ENCODE results near the gene DTYMK.

DTYMK gene

GRCh38 chr2:241655516-241656189 is 31.0 kb downstream of the DTYMK start:
- H3K36me3 ChIP-seq (ENCODE audit: control insufficient read depth, insufficient read depth, low read length, severe bottlenecking) = peaks cover 85% of the 10 kb centered on the region
- H3K4me1 ChIP-seq (ENCODE audit: control insufficient read depth, insufficient read depth, low read length) = no peaks in the 10 kb centered on the region
- no peak for DNase-seq (ENCODE audit: low read depth)

GRCh38 chr2:241654551-241654950 is 32.1 kb downstream of the DTYMK start:
- peaks cover 77% of the 10 kb centered on the region for H3K36me3 ChIP-seq (ENCODE audit: control insufficient read depth, insufficient read depth, low read length, severe bottlenecking)
- no peak overlapping the region for H3K9ac ChIP-seq (ENCODE audit: low read length)
- no peaks in the 10 kb centered on the region for H3K27me3 ChIP-seq (replicated peaks; ENCODE audit: control insufficient read depth, insufficient read depth, low read length)
- peaks cover under 1% of the 10 kb centered on the region for H3K4me1 ChIP-seq (ENCODE audit: control insufficient read depth, insufficient read depth, low read length)
- no peak for DNase-seq (ENCODE audit: low read depth)
- H3K9me3 ChIP-seq (ENCODE audit: control insufficient read depth, low read length) = no peaks in the 10 kb centered on the region
- no peak overlapping the region for H3K4me3 ChIP-seq (ENCODE audit: low read length)

More at GRCh38 chr2:241655516-241656189, 31.0 kb downstream of the DTYMK start:
- Histone ChIP-seq H3K9me3 (ENCODE audit: control insufficient read depth, low read length) (no peaks in the 10 kb centered on the region), H3K9ac (ENCODE audit: low read length) (no peak overlapping the region), H3K27me3 (replicated peaks; ENCODE audit: control insufficient read depth, insufficient read depth, low read length) (no peaks in the 10 kb centered on the region), H3K4me3 (ENCODE audit: low read length) (no peak overlapping the region)

DNA sequence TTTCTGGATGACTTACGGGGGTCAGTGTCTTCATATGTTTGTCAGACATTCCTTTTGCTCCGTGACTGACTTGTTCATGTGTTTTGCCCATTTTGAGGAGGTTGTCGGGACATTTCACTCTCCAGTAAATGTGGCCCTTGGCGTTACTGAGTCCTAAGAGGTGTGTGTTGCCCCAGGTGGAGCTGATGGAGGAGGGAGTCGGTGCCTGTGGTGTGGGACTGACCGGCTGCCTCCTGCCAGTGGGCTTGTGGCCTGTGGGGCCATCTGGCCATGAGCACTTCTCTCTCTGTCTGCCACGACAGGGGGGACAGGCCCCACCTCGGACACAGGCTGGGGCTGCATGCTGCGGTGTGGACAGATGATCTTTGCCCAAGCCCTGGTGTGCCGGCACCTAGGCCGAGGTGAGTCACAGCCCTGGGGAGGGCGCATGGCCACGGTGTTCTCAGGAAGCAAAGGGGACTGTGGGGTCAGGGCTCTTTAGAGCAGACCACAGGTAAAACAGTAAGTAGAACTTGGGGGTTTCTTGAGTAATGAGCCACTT is 33.3 kb downstream of the DTYMK start:
- Histone ChIP-seq H3K4me3 (ENCODE audit: low read length) (no peak overlapping the region), H3K27me3 (replicated peaks; ENCODE audit: control insufficient read depth, insufficient read depth, low read length) (no peaks in the 10 kb centered on the region), H3K9me3 (ENCODE audit: control insufficient read depth, low read length) (no peaks in the 10 kb centered on the region), H3K9ac (ENCODE audit: low read length) (no peak overlapping the region), H3K36me3 (ENCODE audit: control insufficient read depth, insufficient read depth, low read length, severe bottlenecking) (peaks cover 67% of the 10 kb centered on the region), H3K4me1 (ENCODE audit: control insufficient read depth, insufficient read depth, low read length) (peaks cover 10% of the 10 kb centered on the region)
- DNase-seq (ENCODE audit: low read depth) = no peak

- H3K36me3 ChIP-seq (ENCODE audit: control insufficient read depth, insufficient read depth, low read length, severe bottlenecking) = peaks cover 64% of the 10 kb centered on the region
- H3K9ac ChIP-seq (ENCODE audit: low read length) = no peak overlapping the region
- H3K4me3 ChIP-seq (ENCODE audit: low read length) = no peak overlapping the region
Measured at GRCh38 chr2:241652722-241653121, 33.9 kb downstream of the DTYMK start.

GRCh38 chr2:241652142-241652541 is 34.5 kb downstream of the DTYMK start:
- Histone ChIP-seq H3K27me3 (replicated peaks; ENCODE audit: control insufficient read depth, insufficient read depth, low read length) (no peaks in the 10 kb centered on the region), H3K9ac (ENCODE audit: low read length) (no peak overlapping the region), H3K36me3 (ENCODE audit: control insufficient read depth, insufficient read depth, low read length, severe bottlenecking) (peaks cover 58% of the 10 kb centered on the region), H3K9me3 (ENCODE audit: control insufficient read depth, low read length) (no peaks in the 10 kb centered on the region), H3K4me3 (ENCODE audit: low read length) (no peak overlapping the region), H3K4me1 (ENCODE audit: control insufficient read depth, insufficient read depth, low read length) (peaks cover 11% of the 10 kb centered on the region)
- DNase-seq (ENCODE audit: low read depth) = no peak

More at GRCh38 chr2:241652722-241653121, 33.9 kb downstream of the DTYMK start:
- H3K4me1 ChIP-seq (ENCODE audit: control insufficient read depth, insufficient read depth, low read length) = peaks cover 10% of the 10 kb centered on the region
- no peaks in the 10 kb centered on the region for H3K9me3 ChIP-seq (ENCODE audit: control insufficient read depth, low read length)
- DNase-seq (ENCODE audit: low read depth) = no peak
- H3K27me3 ChIP-seq (replicated peaks; ENCODE audit: control insufficient read depth, insufficient read depth, low read length) = no peaks in the 10 kb centered on the region

- peaks cover 23% of the 10 kb centered on the region for H3K4me1 ChIP-seq (ENCODE audit: control insufficient read depth, insufficient read depth, low read length)
- H3K4me3 ChIP-seq (ENCODE audit: low read length) = no peak overlapping the region
- H3K36me3 ChIP-seq (ENCODE audit: control insufficient read depth, insufficient read depth, low read length, severe bottlenecking) = peaks cover 42% of the 10 kb centered on the region
- no peaks in the 10 kb centered on the region for H3K27me3 ChIP-seq (replicated peaks; ENCODE audit: control insufficient read depth, insufficient read depth, low read length)
- no peak for DNase-seq (ENCODE audit: low read depth)
- H3K9me3 ChIP-seq (ENCODE audit: control insufficient read depth, low read length) = no peaks in the 10 kb centered on the region
- H3K9ac ChIP-seq (ENCODE audit: low read length) = no peak overlapping the region
Measured at GRCh38 chr2:241649927-241650326, 36.7 kb downstream of the DTYMK start.

DNA sequence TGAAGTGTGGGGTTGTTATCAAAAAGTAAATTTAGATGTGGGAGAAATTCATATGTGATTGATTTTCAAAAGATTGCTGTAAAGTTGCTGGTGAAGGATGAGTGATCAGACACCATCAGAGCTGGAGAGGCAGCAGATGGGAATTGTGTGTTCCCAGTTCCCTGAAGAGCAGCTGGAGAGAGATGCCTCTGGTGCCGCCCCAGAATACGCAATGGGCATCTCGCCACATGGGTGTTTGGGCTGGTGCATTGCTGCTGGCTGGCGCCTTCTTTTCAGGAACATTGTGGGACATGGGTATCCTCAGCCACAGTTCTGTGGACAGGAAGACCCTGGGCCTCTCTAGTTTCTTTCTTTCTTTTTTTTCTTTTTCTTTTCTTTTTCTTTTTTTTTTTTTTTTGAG is 37.2 kb downstream of the DTYMK start:
- no peak overlapping the region for H3K4me3 ChIP-seq (ENCODE audit: low read length)
- no peaks in the 10 kb centered on the region for H3K9me3 ChIP-seq (ENCODE audit: control insufficient read depth, low read length)
- DNase-seq (ENCODE audit: low read depth) = no peak
- H3K9ac ChIP-seq (ENCODE audit: low read length) = no peak overlapping the region
- H3K36me3 ChIP-seq (ENCODE audit: control insufficient read depth, insufficient read depth, low read length, severe bottlenecking) = peaks cover 37% of the 10 kb centered on the region
- H3K4me1 ChIP-seq (ENCODE audit: control insufficient read depth, insufficient read depth, low read length) = peaks cover 23% of the 10 kb centered on the region
- H3K27me3 ChIP-seq (replicated peaks; ENCODE audit: control insufficient read depth, insufficient read depth, low read length) = no peaks in the 10 kb centered on the region

- H3K36me3 ChIP-seq (ENCODE audit: control insufficient read depth, insufficient read depth, low read length, severe bottlenecking) = peaks cover 31% of the 10 kb centered on the region
- H3K4me3 ChIP-seq (ENCODE audit: low read length) = no peak overlapping the region
- no peaks in the 10 kb centered on the region for H3K9me3 ChIP-seq (ENCODE audit: control insufficient read depth, low read length)
- no peaks in the 10 kb centered on the region for H3K27me3 ChIP-seq (replicated peaks; ENCODE audit: control insufficient read depth, insufficient read depth, low read length)
- DNase-seq (ENCODE audit: low read depth) = no peak
- H3K9ac ChIP-seq (ENCODE audit: low read length) = no peak overlapping the region
- H3K4me1 ChIP-seq (ENCODE audit: control insufficient read depth, insufficient read depth, low read length) = peaks cover 25% of the 10 kb centered on the region
Measured at GRCh38 chr2:241648453-241648852, 38.2 kb downstream of the DTYMK start.

DNA sequence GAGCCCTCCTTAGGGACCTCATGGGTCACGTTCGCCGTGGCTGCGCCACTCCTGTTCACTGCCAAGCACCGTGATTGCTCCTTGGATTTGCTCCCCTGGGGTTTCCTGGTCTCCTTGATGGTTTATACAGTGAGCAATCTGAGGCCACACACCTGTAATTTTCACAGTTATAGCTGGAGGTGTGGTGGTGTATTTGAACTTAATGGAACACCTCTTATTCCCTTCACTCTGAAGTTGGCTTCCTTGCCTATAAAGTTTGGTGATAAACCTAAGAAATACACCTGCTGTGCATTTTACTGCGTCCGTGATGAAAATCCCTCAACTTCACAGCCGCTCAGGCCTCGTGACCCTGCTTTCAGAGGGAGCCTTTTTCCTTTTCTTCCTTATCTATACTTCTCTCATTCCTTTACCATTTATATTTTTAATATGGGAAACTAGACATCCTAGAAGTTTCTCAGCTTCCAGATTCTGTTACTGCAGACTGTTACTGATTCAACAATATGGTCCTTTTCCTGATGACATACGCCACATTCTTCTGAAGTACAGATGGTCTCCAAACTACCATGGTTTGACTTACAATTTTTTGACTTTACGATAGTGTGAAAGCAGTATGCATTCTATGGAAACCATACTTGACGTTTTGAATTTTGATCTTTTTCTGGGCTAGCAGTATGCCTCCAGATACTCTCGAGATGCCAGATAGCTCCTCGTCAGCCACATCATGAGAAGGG is 40.5 kb downstream of the DTYMK start:
- Histone ChIP-seq H3K9me3 (ENCODE audit: control insufficient read depth, low read length) (no peaks in the 10 kb centered on the region), H3K27me3 (replicated peaks; ENCODE audit: control insufficient read depth, insufficient read depth, low read length) (no peaks in the 10 kb centered on the region), H3K9ac (ENCODE audit: low read length) (no peak overlapping the region), H3K4me1 (ENCODE audit: control insufficient read depth, insufficient read depth, low read length) (peaks cover 32% of the 10 kb centered on the region), H3K4me3 (ENCODE audit: low read length) (peak overlapping the region; percentile 17), H3K36me3 (ENCODE audit: control insufficient read depth, insufficient read depth, low read length, severe bottlenecking) (peaks cover 7% of the 10 kb centered on the region)
- no peak for DNase-seq (ENCODE audit: low read depth)

DNA sequence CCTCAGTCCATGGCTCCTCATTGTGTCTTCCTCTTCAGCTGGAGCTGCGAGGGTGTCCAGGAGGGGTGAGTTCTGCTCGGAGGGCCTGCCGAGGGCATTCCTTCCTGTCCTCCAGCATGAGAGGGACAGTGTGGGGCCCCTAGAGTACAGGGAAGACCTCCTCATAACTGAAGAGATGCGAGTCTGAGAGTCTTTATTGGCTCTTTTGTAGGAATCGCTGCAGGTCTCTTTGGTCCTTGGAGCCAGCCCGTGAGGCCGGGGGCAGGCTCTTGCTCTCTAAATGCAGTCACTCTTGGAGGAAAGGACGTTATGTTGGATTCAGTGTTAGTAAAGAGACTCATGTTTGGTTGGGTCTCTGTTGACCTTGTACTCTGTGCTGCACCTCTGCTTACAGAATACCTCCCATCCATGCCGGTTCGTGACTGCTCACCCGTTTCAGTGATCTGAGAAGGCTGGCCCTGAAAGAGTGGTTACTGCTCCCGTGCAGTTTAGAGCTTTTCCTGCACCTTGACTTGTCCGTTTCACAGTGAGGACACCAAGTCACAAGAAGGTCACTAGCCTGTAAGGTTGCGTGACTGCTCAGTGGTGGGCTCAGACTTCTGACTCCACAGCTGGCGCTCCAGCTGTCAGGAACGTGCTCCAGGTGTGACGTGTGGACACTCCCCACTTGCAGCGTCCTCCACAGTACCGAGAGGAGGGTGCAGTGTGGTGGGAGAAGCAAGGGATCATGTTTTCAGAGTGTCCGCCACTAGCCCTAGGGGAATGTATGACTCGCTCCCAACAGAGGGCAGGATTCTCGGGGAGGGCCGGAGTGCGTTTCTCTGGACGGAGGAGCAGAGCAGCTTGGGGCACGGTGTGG is 41.3 kb downstream of the DTYMK start:
- H3K9ac ChIP-seq (ENCODE audit: low read length) = no peak overlapping the region
- H3K27me3 ChIP-seq (replicated peaks; ENCODE audit: control insufficient read depth, insufficient read depth, low read length) = no peaks in the 10 kb centered on the region
- peaks cover 32% of the 10 kb centered on the region for H3K4me1 ChIP-seq (ENCODE audit: control insufficient read depth, insufficient read depth, low read length)
- H3K9me3 ChIP-seq (ENCODE audit: control insufficient read depth, low read length) = no peaks in the 10 kb centered on the region
- peaks cover 4% of the 10 kb centered on the region for H3K36me3 ChIP-seq (ENCODE audit: control insufficient read depth, insufficient read depth, low read length, severe bottlenecking)
- H3K4me3 ChIP-seq (ENCODE audit: low read length) = no peak overlapping the region
- DNase-seq (ENCODE audit: low read depth) = no peak

DNA sequence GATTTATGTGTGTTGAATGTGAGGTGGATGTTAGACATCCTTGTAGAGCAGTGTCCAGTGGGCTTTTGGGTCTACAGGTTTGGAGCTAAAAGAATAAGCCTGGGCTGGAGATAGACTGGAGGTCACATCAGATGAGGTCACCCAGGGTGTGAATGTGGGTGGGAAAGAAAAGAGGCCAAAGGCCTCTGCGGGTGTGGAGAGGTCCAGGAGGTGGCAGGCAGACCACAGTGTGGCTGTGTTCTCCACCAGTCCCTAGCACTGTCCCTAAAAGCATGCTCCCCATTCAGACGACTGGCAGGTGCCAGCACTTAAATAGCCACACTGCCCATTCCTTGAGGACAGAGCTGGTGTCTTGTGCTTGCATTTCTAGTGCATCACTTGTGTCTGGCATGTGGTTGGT is 45.0 kb downstream of the DTYMK start:
- no peaks in the 10 kb centered on the region for H3K9me3 ChIP-seq (ENCODE audit: control insufficient read depth, low read length)
- H3K4me3 ChIP-seq (ENCODE audit: low read length) = no peak overlapping the region
- H3K27me3 ChIP-seq (replicated peaks; ENCODE audit: control insufficient read depth, insufficient read depth, low read length) = no peaks in the 10 kb centered on the region
- H3K36me3 ChIP-seq (ENCODE audit: control insufficient read depth, insufficient read depth, low read length, severe bottlenecking) = peaks cover 4% of the 10 kb centered on the region
- no peak overlapping the region for H3K9ac ChIP-seq (ENCODE audit: low read length)
- no peak for DNase-seq (ENCODE audit: low read depth)
- H3K4me1 ChIP-seq (ENCODE audit: control insufficient read depth, insufficient read depth, low read length) = peaks cover 30% of the 10 kb centered on the region

All from adipocyte (in vitro differentiated cells).